GM21723 (cell line): ENCODE results near the gene SH2D1B.

Experiments
- ATAC-seq: cut with Tn5 transposase; IDR thresholded peaks from one replicate; pipeline ENCODE4 v1.9.1; 2021; ENCODE audit warnings: mild to moderate bottlenecking, moderate library complexity; ENCODE audit not compliant: unreplicated experiment

Gene SH2D1B

DNA sequence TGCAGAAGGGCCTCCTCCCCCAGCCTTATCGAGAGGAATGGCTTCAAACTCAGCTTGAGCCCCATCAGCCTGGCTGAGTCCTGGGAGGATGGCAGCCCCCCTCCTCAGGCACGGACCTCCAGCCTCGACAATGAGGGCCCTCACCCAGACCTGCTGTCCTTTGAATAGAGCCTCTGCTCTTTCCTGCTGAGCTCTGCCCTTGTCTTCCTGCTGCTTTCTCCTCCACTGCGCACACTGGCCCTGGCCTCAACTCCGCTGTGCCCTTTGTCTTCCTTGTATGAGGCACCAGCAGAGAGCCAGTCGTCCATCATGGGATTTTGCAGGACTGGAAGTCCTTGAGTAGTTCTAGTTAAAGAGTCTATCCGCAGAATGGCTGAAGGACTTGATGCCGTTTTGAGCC lies 28.4 kb downstream of the SH2D1B start:
- ATAC-seq = no peak

DNA sequence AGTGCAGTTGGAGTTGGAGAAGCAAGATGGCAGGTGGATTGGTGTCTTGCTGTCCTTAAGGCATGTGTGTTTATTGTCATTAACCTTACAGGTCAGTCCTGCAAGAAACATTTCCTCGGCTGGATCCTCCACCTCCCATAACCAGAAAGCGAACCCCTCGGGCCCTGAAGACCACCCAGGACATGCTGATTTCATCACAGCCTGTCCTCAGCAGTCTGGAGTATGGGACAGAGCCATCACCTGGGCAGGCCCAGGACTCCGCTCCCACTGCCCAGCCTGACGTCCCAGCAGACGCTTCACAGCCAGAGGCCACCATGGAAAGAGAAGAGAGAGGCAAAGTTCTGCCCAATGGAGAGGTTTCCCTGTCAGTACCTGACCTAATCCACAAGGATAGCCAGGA lies 28.8 kb downstream of the SH2D1B start:
- no peak for ATAC-seq

DNA sequence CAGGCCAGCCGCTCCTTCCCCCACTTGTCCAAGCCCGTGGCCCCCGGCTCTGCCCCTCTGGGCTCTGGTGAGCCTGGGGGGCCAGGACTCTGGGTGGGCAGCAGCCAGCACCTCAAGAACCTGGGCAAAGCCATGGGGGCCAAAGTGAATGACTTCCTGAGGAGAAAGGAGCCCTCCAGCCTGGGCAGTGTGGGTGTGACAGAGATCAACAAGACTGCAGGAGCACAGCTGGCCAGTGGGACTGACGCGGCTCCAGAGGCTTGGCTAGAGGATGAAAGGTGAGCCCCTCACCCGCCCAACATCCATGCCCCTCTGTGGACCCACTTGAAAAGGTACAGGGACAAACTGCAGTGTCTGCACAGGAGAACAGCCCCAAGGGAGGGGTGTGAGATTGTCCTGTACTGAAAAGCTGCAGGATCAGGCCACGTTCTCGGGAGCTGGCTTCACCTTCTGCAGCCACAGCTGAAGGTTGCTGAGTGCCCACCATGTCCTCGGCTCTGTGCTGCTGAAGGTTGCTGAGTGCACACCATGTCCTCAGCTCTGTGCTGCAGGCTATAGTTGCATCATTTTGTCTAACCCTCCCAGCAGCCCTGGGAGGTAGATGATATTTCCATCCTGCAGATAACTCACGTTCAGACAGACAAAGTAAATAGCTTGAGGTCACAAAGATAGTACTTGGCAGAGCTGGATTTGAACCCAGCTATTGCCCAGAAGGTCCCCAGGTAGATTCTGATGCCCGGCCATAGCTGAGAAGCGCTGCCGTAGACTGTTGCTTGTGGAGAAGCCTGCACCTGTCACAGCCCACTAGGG lies 29.8 kb downstream of the SH2D1B start:
- no peak for ATAC-seq

DNA sequence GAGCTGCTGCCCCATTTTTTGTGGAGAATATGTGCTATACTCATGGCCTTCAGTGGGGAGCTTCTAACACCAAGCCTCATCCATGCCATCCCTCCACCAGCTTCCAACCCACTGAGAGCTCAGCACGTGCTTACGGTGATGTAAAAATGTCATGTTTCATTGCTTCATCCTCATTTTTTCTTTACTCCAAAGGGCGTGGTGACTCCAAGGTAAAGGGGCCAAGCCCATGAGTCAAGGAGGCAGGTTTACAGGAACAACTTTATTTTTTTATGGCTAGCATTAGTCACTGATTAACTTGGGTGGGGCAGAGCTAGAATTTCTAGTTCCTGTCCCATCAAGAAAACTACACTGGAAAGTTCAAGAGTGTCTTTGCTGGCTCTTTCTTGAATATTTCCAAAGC lies 30.6 kb downstream of the SH2D1B start, which contains the start of gene C1orf226:
C1orf226 (plus strand) TSS at position 346 of the 400 bp plus-strand sequence. CDS start 174 bp downstream, outside the sequence.
- no peak for ATAC-seq

DNA sequence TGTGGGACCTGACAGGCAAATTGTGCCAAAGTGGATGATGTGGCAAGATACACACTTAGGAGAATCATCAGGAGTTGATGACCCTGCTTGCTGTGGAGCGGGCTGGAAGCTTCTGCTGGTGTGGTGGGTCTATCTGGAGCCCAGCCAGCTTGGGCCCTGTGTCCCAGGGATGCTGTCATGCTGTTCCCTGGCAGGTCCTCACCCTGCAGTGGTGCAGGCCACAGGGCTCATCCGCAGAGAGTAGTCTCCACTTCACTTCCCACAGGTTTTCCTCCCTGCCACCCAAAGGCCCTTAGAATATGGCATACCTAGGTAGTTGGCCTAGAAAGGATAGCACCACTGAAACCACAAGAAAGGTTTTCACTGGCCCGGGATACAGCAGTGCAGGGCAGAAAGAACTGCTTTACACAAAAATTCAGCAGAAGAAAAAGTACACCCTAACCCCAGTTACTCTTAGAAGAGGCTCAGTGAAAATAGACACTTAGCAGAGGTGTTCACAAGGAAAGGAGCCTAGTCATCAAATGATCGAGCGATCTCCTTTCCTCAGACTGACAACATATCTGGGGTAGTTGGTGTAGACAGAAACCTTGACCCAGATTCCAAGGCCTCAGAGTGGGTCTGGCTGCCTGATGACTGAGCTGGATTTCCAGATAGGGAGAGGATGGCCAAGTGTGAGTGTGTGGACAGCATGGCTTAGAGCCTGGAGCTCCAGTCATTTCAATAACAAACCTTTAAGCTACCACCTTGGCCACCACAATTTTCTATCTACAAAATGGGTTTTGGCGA lies 31.7 kb downstream of the SH2D1B start:
- no peak for ATAC-seq

DNA sequence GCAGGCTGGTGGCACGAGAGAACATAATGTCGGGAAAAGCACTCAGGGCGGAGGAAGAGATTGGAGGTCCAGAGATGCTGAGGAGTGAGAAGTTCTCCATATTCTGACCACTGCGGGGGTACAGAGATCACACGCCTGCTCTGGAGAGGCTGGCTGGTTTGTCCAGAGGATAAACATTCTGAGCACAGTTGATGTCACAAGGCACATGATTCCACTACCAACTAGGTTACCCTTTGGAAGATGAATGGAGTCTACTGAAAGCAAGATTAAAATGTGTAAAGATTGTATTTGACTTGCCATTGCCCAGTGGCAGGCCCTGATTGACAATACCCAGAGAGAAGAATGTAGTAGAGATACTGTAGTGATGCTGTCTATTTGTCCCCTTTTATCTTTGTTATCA lies 35.2 kb downstream of the SH2D1B start, which contains the start of gene SPATA46:
SPATA46 (minus strand) TSS at position 164 of the 400 bp plus-strand sequence; CDS start at position 100, 64 bp downstream.
- no peak for ATAC-seq

DNA sequence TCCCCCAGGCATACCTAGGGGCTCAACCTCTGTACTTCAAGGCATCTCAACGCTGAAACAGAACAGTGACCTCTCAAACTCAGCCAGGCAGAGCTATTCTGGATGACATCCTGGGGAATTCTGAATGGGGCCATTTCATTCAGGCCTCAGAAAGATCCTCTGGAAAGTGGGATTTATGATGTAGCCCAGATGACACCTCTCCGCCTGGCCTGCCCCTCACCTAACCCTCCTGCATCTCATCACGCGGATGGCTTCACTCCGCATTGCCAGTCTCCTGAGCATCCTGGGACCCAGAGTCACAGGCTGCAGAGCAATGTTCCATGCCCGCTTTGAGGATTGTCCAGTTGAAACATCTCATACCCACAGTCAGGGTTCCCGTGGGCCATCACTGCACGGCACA lies 36.5 kb downstream of the SH2D1B start:
- ATAC-seq = no peak

DNA sequence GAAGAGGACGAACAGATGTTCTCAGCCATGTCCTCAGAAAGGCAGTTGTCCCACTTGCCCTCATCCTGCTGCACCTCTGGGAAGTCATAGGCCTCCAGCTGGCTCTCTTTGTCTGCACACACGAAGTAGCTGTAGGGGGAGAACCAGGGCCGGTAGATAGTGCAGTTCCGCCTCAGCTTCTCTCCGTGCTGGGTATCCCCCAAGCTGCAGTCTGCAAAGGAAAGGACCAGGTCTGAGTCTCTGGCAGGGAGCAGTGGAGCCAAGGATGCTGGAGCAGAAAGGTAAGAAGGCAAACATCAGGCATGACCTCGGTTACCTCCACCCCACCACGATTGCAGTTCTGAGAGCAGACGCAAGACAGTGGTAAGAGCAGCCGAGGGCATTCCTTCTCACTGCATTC lies 37.5 kb downstream of the SH2D1B start:
- no peak for ATAC-seq

DNA sequence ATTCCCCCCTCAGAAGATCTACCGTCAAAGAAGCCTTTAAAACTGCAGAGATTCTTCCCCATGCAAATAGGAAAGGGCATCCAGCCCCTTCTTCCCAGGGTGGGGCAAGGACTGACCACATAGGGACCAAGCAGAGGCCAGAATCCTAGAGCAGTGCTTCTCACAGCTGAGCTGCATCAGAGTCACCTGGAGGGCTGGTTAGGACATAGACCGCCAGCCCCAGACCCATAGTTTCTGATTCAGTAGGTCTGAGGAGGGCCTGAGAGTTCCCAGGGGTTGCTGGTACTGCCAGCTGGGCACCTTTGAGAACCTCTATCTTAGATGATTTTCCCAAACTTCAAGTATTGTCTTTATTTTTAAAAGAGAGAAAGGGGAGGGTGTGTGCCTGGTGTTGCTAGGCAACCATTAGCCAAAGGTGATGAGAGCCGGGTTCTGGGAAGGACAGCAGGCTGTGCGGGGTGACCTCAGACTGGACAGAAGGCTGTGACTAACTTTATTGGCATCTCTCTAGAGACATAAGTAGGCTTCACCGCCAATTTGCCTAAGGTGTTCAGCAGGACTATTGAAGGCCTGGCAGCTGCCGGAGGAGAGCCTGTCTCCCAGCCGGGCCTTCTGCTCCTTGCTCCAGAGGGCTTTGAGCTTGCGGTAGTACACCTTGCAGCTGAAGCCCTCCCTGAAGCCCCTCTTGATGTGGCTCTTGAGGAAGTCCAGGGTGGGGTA lies 38.2 kb downstream of the SH2D1B start:
- no peak for ATAC-seq

DNA sequence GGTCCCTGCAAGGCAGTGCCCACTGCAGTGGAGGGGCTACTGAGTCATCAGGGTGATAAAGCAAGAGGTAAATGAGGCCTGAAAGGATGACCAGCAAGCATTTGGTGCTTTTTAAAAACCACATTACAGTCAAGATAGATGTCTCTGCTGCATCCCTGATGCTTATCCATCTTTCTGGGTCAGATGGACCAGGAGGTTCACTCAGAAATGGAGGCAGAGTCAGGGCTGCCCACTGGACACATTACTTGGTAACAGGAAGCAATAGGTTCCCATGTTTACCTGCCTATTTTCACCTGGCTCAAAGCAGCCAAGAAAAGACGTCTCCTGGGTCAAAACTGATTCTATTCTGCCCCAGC lies 38.9 kb downstream of the SH2D1B start:
- no peak for ATAC-seq

DNA sequence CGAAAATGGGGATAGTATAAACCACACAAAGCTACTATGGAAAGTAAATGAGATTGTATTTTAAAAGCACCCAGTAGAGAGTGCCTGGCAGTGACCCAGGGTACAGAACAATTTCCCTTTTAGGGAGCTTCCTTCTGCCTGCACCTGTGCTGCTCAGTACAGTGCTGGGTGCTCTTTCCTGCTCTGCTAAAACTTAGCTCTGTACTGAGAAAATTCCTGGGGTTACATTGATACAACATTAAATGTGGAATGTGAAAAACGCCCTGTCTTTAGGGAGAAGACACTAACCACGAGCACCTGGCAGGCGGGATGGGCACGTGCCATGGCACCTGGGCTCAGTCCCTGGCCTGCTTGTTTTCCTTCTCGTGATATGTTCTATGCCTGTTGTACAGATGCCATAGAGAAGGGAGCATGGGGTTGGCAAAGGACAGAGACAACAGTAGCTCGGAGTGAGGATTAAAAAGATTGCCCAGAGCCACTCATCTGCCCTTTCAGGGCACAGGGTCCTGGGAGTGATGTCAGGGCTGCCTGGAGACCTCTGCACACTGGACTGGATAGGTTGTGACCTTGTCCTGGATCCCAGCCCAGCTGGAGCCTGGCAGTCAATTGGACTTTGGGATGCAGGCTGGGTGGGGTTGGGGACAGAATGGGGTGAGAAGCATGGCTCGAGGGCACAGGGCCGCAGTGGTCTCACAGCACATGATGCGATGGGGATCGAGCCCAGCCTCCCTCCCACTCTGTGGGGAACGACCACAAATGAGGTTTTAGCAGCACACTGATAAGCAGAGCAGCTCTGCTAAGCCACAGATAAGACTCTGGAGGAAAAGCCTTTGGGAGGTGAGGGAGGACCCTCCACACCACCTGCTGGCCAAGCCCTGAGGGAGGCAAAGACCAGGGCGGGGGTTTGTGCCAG lies 39.5 kb downstream of the SH2D1B start:
- ATAC-seq = no peak

DNA sequence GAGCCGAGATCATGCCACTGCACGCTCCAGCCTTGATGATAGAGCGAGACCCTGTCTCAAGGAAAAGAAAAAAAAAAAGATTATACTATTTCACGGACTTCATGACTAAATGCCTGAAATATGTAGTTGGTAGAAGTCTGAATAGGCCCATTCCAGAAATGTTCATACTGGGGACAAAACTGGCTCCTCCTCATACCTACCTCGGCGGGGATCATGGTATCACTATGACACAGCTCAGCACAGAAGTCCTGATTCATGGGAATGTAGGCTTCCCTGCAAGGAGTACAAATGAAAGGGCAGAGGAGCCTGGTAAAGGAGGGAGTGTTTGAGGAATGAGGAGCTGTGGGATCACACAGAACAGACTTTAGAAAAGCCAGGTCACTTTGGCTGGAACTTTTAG lies 40.3 kb downstream of the SH2D1B start:
- ATAC-seq = no peak

DNA sequence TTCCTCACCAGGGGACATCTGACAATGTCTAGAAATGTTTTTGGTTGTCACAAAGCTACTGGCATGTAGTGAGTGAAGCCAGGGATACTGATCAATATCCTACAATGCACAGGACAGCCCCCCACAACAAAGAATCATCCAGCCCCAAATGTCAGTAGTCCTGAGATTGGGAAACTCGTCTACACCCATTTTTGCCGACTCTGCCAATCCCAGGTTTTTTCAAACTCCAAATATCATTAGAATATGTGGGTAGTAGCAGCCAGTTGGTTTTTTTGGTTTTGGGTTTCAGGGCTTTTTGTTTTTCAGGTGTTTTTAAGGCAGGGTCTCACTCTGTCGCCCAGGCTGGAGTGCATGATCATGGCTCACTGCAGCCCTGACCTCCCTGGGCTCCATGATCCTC lies 41.2 kb downstream of the SH2D1B start:
- ATAC-seq = no peak

DNA sequence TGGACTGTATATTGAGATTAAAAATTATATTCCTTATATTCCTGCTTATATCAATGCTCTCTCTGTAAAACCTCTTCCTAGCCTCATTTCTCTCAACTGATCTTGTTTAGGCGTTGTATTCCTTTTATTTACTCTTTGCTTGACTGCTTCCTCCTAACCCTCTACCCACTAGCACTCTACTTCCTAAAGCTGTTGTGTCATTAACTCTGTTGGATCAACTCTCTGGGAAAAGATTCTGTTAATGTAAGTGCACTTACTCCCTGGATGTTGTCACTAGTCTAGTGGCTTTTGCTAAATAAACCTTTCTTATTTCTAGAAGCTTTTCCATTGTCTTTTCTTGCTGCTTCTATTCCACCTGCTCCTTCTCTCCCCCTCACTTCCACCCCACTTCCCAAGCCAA lies 41.8 kb downstream of the SH2D1B start:
- no peak for ATAC-seq

DNA sequence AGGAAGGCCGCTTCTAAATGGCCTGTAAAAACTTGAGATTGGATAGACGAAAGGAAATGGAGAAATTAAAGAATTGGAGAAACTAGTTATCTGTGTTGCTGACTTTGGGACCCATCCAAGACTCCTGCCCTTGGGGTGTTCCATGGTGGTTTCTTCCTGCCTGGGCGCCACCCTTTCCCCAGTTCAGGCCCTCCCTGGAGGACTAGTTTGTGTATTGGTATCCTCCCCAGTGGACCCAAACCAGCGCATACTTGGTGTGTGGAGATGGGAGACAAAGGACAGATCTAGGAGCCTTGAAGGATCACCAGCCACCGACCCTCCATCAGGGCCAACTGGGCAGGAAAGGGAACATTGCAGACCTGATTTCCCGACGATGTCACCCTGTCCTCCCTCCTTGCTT lies 42.4 kb downstream of the SH2D1B start:
- ATAC-seq = no peak

DNA sequence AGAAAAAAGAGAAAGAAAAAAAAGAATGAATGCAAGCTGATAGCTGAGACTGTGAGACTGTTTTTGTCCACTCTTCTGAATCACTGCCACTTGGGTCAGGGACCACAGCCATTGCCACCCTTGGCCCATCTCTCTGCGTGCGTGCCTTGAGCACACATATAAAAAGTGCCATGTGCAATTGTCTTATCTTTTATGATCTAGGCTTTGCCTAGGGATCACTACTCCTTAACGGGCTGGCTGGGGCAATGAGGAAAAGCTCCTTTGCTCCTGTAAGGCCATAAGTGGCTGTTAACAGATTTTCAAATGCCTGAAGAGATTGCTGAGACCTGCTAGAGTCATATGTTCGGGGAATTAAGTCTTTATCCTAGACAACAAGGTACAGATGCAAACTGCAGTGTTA lies 43.5 kb downstream of the SH2D1B start:
- no peak for ATAC-seq

DNA sequence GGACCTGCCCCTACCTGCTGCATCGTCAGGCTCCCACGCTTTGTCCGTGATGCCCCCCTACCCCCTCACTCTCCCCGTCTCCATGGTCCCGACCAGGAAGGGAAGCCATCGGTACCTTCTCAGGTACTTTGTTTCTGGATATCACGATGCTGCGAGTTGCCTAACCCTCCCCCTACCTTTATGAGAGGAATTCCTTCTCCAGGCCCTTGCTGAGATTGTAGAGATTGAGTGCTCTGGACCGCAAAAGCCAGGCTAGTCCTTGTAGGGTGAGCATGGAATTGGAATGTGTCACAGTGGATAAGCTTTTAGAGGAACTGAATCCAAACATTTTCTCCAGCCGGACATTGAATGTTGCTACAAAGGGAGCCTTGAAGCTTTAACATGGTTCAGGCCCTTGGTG lies 44.2 kb downstream of the SH2D1B start:
- no peak for ATAC-seq

DNA sequence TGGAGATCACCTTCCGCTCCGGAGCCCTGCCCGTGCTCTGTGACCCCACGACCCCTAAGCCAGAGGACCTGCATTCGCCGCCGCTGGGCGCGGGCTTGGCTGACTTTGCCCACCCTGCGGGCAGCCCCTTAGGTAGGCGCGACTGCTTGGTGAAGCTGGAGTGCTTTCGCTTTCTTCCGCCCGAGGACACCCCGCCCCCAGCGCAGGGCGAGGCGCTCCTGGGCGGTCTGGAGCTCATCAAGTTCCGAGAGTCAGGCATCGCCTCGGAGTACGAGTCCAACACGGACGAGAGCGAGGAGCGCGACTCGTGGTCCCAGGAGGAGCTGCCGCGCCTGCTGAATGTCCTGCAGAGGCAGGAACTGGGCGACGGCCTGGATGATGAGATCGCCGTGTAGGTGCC lies 44.9 kb downstream of the SH2D1B start:
- no peak for ATAC-seq

DNA sequence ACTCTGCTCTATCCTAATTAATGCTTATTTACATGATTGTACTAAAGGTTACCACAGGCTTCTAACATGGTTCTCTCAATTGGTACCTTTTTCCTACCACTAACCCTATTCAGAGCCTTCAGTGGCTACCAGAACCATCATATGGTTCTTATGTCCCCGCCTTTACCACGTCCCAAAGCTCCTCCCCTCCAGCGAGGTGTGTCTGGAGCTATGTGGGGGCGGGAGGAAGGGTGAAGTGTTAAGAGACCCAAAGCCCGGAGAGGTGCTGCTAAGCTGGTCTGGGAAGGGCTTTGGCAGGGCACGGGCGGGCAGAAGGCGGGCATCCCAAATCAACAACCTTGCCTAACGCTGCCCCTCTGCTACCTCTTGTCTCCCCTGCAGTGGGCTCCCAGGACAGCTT lies 45.3 kb downstream of the SH2D1B start:
- no peak for ATAC-seq

DNA sequence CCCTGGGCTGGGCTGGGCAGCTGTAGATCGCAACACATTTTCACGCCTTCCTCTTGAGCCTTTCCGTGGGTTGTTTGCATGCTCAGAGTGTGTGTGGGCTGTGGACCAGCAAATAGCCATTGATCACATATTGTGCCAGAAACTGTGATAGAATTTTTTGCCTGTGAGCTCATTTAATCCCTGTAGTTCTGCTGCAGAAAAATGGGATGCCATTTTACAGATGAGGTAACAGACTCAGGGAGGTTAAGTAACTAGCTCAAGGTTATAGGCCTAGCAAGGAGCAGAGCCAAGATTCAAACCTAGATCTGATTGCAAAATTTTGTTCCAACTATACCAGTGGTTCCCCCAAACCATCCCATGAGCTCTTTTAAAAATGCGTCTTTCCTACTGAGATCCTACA lies 45.8 kb downstream of the SH2D1B start:
- ATAC-seq = no peak
